Measurements from ENCODE around the gene LRRK1.

LRRK1 gene

GRCh38 chr15:101058735-101059134 lies 139.6 kb downstream of the LRRK1 start:
- Mint-ChIP-seq H3K27ac (peak overlapping the region in 1 of 3 experiments; percentile 38), H3K27me3 (ENCODE audit: low read depth) (no peaks in the 10 kb centered on the region), H3K4me3 (no peak overlapping the region), H3K4me1 (peaks cover 6% of the 10 kb centered on the region), H3K9me3 (peaks cover 4% of the 10 kb centered on the region), H3K36me3 (ENCODE audit: low read depth) (peaks cover 5% of the 10 kb centered on the region)
- TF ChIP-seq, protein P1, sequence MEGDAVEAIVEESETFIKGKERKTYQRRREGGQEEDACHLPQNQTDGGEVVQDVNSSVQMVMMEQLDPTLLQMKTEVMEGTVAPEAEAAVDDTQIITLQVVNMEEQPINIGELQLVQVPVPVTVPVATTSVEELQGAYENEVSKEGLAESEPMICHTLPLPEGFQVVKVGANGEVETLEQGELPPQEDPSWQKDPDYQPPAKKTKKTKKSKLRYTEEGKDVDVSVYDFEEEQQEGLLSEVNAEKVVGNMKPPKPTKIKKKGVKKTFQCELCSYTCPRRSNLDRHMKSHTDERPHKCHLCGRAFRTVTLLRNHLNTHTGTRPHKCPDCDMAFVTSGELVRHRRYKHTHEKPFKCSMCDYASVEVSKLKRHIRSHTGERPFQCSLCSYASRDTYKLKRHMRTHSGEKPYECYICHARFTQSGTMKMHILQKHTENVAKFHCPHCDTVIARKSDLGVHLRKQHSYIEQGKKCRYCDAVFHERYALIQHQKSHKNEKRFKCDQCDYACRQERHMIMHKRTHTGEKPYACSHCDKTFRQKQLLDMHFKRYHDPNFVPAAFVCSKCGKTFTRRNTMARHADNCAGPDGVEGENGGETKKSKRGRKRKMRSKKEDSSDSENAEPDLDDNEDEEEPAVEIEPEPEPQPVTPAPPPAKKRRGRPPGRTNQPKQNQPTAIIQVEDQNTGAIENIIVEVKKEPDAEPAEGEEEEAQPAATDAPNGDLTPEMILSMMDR (IDR thresholded peaks at IDR 0.05; ENCODE audit: unreplicated experiment in 3 of 3) = no peak

DNA sequence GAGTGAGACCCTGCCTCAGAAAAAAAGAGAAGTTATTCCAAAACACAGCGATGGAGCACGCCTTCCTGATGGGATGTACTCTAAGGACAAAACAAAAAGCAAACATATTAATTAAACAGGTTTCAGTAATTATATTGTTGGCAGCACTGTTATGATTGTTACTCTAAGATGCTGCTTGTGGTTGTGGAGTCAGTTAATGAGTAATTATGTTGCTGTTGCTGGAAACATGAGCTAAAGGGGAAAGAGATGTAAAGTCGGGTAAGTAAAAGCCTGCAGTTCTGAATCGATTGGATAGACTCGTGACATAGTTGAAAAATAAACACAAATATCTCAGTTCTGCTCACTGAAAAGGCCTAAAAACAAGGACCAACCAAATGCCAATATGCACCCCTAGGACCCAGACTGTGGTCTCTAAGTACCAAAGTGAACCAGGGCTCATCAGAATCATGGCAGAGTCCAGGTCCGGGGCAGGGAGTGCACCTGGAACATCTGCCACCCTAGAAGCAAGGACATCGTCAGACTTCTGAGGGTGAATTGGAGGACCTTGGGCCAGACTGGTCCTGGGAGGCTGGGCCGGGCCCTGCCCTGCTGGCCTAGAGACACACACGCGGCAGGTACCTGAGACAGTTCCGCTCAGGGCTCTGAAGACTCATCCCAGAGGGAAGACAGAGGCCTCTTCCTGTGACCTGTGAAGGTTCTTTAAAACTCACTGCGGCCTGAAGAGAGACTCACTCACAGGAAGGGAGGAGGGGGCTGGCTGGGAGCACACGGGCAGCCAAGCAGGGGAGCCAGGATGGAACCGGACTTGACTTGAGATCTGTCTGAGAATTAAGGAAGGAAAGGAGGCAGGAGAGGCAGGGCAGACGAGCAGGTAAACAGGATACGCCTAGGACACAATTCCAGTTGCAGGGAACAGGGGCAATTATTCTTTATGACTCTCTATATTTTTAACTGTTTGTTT lies 140.5 kb downstream of the LRRK1 start:
- Mint-ChIP-seq H3K4me3 (no peak overlapping the region), H3K27me3 (ENCODE audit: low read depth) (peaks cover 6% of the 10 kb centered on the region), H3K27ac (peak overlapping the region in 2 of 3 experiments; percentile 16 to 44), H3K36me3 (ENCODE audit: low read depth) (peaks cover 5% of the 10 kb centered on the region), H3K4me1 (peaks cover 15% of the 10 kb centered on the region), H3K9me3 (peaks cover 4% of the 10 kb centered on the region)
- TF ChIP-seq, protein P1 (IDR thresholded peaks at IDR 0.05; ENCODE audit: unreplicated experiment in 3 of 3) = no peak

GRCh38 chr15:101060576-101061551 lies 141.7 kb downstream of the LRRK1 start:
- TF ChIP-seq, protein P1 (IDR thresholded peaks at IDR 0.05; ENCODE audit: unreplicated experiment in 3 of 3) = no peak
- H3K4me1 Mint-ChIP-seq = peaks cover 16% of the 10 kb centered on the region
- peaks cover 7% of the 10 kb centered on the region for H3K27me3 Mint-ChIP-seq (ENCODE audit: low read depth)
- peak overlapping the region in 1 of 3 experiments; percentile 16 for H3K27ac Mint-ChIP-seq
- peaks cover 4% of the 10 kb centered on the region for H3K9me3 Mint-ChIP-seq
- H3K4me3 Mint-ChIP-seq = no peak overlapping the region
- H3K36me3 Mint-ChIP-seq (ENCODE audit: low read depth) = peaks cover 5% of the 10 kb centered on the region

DNA sequence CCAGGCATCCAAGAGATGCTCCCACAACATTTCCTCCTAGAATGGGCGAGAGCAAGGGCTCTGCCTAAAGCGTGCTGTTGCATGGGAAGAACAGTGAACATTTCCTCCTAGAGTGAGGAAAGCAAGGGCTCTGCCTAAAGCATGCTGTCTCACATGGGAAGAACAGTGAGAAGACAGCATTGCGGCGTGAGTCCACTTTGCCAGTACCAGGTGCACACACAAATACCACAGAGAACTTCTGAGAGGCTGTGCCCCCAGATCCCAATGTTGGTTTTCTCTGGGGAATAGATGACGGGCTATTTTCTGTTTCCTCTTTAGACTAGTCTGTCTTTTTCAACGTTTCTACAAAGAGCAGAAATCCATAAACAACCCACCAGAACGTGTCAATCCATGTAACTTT lies 142.9 kb downstream of the LRRK1 start:
- TF ChIP-seq, protein P1 (IDR thresholded peaks at IDR 0.05; ENCODE audit: unreplicated experiment in 3 of 3) = no peak
- peaks cover 17% of the 10 kb centered on the region for H3K4me1 Mint-ChIP-seq
- H3K27ac Mint-ChIP-seq = peak overlapping the region in 2 of 3 experiments; percentile 87 to 90
- no peak overlapping the region for H3K4me3 Mint-ChIP-seq
- H3K9me3 Mint-ChIP-seq = peaks cover 4% of the 10 kb centered on the region
- peaks cover 9% of the 10 kb centered on the region for H3K27me3 Mint-ChIP-seq (ENCODE audit: low read depth)
- H3K36me3 Mint-ChIP-seq (ENCODE audit: low read depth) = peaks cover 5% of the 10 kb centered on the region

DNA sequence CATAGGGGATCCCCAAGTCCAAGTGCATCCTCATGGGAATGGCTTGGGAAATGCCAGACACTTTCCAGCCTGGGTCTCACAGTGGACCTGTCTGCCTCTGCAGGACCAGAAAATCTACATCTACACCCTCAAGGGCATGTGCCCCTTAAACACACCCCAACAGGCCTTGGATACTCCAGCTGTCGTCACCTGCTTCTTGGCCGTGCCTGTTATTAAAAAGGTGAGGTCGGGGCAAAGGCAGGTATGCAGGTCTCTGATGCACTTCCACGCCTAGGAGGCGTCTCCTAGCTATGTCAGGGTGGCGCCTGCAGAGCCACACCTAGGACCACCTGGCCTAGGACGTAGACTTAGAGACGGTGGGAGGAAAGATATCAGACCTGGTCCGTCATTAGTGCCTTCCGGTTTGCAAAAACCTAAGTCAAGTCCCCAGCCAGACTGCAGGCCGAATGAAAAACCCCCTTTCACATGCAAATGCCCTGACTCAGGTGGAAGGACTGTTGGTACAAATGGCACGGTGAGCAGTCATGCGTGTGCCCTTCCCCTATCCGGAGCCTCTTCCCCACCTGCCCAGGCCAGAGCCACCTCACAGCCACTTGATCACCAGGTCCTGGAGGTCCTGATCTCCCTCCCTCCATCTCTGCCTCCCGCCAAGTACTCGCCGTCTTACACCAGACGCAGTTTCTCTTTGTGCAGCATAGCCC lies 143.5 kb downstream of the LRRK1 start:
- no peak overlapping the region for H3K4me3 Mint-ChIP-seq
- H3K27ac Mint-ChIP-seq = peak overlapping the region; percentile 52 to 90 (median 87)
- H3K36me3 Mint-ChIP-seq (ENCODE audit: low read depth) = peaks cover 5% of the 10 kb centered on the region
- H3K4me1 Mint-ChIP-seq = peaks cover 23% of the 10 kb centered on the region
- TF ChIP-seq, protein P1 (IDR thresholded peaks at IDR 0.05; ENCODE audit: unreplicated experiment in 3 of 3) = no peak
- peaks cover 4% of the 10 kb centered on the region for H3K9me3 Mint-ChIP-seq
- peaks cover 9% of the 10 kb centered on the region for H3K27me3 Mint-ChIP-seq (ENCODE audit: low read depth)
